ENCODE results near the gene PTPN13.

Gene PTPN13

DNA sequence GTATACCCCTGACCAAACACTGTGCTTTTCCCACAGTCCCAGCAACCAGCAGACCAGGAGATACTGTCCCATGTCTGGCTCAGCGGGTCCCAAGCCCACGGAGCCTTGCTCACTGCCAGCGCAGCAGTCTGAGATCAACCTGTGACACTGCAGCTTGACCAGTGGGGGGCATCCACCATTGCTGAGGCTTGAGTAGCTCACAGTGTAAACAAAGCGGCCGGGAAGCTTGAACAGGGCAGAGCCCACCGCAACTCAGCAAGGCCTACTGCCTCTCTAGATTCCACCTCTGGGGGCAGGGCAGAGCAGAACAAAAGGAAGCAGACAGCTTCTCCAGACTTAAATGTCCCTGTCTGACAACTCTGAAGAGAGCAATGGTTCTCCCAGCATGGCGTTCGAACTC is 197.0 kb downstream of the PTPN13 start:
- Histone ChIP-seq H3K36me3 (ENCODE audit: control insufficient read depth, insufficient read depth, low read length) (no peaks in the 10 kb centered on the region), H2AFZ (no peak overlapping the region), H3K9me3 (ENCODE audit: control insufficient read depth, low read length) (no peaks in the 10 kb centered on the region)

DNA sequence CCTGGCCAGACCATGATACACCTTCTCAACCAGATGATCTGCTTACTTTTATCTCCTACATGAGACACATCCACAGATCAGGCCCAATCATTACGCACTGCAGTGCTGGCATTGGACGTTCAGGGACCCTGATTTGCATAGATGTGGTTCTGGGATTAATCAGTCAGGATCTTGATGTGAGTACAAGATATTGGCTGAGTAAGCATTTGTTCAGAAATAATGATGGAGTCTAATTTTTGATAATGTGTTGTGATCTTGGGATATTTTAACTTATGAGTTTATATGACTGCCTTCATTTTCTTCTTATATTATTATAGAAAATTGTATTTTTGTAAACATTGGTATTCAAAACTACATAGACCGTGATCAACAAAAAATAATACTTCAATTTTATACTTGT is 215.7 kb downstream of the PTPN13 start:
- Histone ChIP-seq H2AFZ (no peak overlapping the region), H3K36me3 (ENCODE audit: control insufficient read depth, insufficient read depth, low read length) (no peaks in the 10 kb centered on the region), H3K9ac (no peak overlapping the region), H3K27ac (no peak overlapping the region), H3K9me3 (ENCODE audit: control insufficient read depth, low read length) (no peaks in the 10 kb centered on the region), H3K79me2 (no peaks in the 10 kb centered on the region), H3K4me1 (no peaks in the 10 kb centered on the region), H3K4me3 (ENCODE audit: low read depth, low read length) (no peak overlapping the region), H3K27me3 (ENCODE audit: control insufficient read depth, insufficient read depth, low read length) (no peaks in the 10 kb centered on the region), H3K4me2 (ENCODE audit: low read length) (no peak overlapping the region)
- TF ChIP-seq, protein P1, sequence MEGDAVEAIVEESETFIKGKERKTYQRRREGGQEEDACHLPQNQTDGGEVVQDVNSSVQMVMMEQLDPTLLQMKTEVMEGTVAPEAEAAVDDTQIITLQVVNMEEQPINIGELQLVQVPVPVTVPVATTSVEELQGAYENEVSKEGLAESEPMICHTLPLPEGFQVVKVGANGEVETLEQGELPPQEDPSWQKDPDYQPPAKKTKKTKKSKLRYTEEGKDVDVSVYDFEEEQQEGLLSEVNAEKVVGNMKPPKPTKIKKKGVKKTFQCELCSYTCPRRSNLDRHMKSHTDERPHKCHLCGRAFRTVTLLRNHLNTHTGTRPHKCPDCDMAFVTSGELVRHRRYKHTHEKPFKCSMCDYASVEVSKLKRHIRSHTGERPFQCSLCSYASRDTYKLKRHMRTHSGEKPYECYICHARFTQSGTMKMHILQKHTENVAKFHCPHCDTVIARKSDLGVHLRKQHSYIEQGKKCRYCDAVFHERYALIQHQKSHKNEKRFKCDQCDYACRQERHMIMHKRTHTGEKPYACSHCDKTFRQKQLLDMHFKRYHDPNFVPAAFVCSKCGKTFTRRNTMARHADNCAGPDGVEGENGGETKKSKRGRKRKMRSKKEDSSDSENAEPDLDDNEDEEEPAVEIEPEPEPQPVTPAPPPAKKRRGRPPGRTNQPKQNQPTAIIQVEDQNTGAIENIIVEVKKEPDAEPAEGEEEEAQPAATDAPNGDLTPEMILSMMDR (IDR thresholded peaks at IDR 0.05) = no peak

More for the DNA sequence above, 197.0 kb downstream of the PTPN13 start:
- Histone ChIP-seq H3K4me1 (no peaks in the 10 kb centered on the region), H3K4me3 (ENCODE audit: low read depth, low read length) (no peak overlapping the region), H3K27me3 (ENCODE audit: control insufficient read depth, insufficient read depth, low read length) (no peaks in the 10 kb centered on the region), H3K79me2 (no peaks in the 10 kb centered on the region), H3K27ac (no peak overlapping the region), H3K9ac (no peak overlapping the region), H3K4me2 (ENCODE audit: low read length) (no peak overlapping the region)
- TF ChIP-seq, protein P1 (IDR thresholded peaks at IDR 0.05) = no peak

DNA sequence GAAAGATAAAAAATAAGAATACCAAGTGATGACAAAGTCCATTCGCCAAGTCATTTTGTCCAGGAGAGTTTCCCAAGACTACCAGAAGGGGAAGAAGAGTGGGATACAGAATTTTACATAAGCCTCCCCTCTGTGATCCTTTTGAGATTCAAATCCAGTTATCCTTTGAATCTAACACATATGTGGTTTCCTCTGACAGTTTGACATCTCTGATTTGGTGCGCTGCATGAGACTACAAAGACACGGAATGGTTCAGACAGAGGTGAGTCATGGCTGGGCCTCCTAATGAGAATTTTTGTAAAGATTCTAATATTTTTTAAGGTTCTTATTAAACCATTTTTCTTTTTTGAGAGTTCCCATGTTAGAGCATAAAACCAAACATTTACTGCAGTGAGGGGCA is 216.7 kb downstream of the PTPN13 start:
- Histone ChIP-seq H3K36me3 (ENCODE audit: control insufficient read depth, insufficient read depth, low read length) (no peaks in the 10 kb centered on the region), H3K27me3 (ENCODE audit: control insufficient read depth, insufficient read depth, low read length) (no peaks in the 10 kb centered on the region), H2AFZ (no peak overlapping the region), H3K9me3 (ENCODE audit: control insufficient read depth, low read length) (no peaks in the 10 kb centered on the region), H3K9ac (no peak overlapping the region), H3K79me2 (no peaks in the 10 kb centered on the region), H3K4me3 (ENCODE audit: low read depth, low read length) (no peak overlapping the region), H3K4me2 (ENCODE audit: low read length) (no peak overlapping the region), H3K4me1 (no peaks in the 10 kb centered on the region), H3K27ac (no peak overlapping the region)
- TF ChIP-seq, protein P1 (IDR thresholded peaks at IDR 0.05) = no peak

- Histone ChIP-seq H3K9ac (no peak overlapping the region), H3K27ac (no peak overlapping the region), H2AFZ (no peak overlapping the region)
Observed at GRCh38 chr4:86815653-86816052, 221.5 kb downstream of the PTPN13 start.

More at GRCh38 chr4:86815653-86816052, 221.5 kb downstream of the PTPN13 start:
- Histone ChIP-seq H3K4me2 (ENCODE audit: low read length) (no peak overlapping the region), H3K4me3 (ENCODE audit: low read depth, low read length) (no peak overlapping the region), H3K4me1 (no peaks in the 10 kb centered on the region), H3K9me3 (ENCODE audit: control insufficient read depth, low read length) (no peaks in the 10 kb centered on the region), H3K79me2 (no peaks in the 10 kb centered on the region), H3K36me3 (ENCODE audit: control insufficient read depth, insufficient read depth, low read length) (no peaks in the 10 kb centered on the region), H3K27me3 (ENCODE audit: control insufficient read depth, insufficient read depth, low read length) (no peaks in the 10 kb centered on the region)
- TF ChIP-seq, protein P1 (IDR thresholded peaks at IDR 0.05) = no peak
